Fibroblast of the aortic adventitia (primary cell): ENCODE data around the gene PLXNB2. TPM values are rescaled to one million over a fixed set of nuclear protein-coding genes. Genes with fewer than 3 reads are reported as not detected.

ENCODE experiments used
- DNase-seq: peaks from one replicate; pipeline ENCODE4 v3.0.0-alpha.2; 2010; ENCODE audit warnings: low read depth
- H3K4me3 ChIP-seq: 2 replicates; pipeline ENCODE4 v1.5.1; 2011; ENCODE audit warnings: low read depth, mild to moderate bottlenecking, control low read depth, low read length, moderate library complexity
- total RNA-seq: library from RNA; depleted of rRNA; stranded (reverse); fragments of >200 nt; gene quantifications from 2 replicates; pipeline ENCODE4 v1.2.3, GENCODE V29; 2012; ENCODE audit warnings: low replicate concordance
- TF ChIP-seq, protein P1 (sequence below): IDR thresholded peaks from 2 replicates; pipeline ENCODE4 v1.5.1; 2011; ENCODE audit warnings: mild to moderate bottlenecking, low read length, control low read depth, inconsistent platforms; ENCODE audit not compliant: insufficient read depth

PLXNB2 gene
- total RNA-seq, 1 donor = 130 TPM

DNA sequence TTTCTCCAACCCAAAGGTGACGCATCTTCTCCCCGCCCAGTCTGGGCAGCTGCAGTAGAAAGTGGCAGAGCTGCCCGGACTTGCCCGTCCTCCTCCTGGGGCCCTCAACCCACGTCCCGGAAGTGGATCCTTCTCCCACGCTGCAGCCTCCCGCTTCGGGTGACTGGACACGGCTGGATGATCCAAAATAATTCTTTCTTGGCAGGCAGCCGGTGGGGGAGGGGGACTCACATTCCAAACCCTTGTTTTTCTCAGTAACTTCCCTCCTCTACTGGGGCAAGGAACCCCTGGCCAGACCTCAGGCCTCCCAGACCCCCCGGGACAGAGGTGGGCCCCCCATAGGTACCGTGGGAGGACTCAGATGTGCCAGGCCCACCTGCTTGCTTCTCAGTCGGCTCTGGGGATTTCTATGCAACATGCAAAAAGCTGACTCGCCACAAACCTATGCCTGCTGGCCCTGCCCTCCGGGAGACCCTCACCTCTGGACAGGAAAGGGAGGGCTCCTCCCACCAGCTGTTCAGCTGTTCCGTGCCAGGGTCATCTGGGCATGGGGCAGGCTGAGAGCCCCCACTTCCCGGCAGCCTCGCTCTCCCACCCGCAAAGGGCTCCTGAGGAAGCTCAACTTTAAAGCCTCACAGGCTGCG is 1.4 kb downstream of the PLXNB2 start:
- peak; percentile 95 for DNase-seq
- peak overlapping the region; percentile 87 for H3K4me3 ChIP-seq
- TF ChIP-seq, protein P1, sequence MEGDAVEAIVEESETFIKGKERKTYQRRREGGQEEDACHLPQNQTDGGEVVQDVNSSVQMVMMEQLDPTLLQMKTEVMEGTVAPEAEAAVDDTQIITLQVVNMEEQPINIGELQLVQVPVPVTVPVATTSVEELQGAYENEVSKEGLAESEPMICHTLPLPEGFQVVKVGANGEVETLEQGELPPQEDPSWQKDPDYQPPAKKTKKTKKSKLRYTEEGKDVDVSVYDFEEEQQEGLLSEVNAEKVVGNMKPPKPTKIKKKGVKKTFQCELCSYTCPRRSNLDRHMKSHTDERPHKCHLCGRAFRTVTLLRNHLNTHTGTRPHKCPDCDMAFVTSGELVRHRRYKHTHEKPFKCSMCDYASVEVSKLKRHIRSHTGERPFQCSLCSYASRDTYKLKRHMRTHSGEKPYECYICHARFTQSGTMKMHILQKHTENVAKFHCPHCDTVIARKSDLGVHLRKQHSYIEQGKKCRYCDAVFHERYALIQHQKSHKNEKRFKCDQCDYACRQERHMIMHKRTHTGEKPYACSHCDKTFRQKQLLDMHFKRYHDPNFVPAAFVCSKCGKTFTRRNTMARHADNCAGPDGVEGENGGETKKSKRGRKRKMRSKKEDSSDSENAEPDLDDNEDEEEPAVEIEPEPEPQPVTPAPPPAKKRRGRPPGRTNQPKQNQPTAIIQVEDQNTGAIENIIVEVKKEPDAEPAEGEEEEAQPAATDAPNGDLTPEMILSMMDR = no peak

DNA sequence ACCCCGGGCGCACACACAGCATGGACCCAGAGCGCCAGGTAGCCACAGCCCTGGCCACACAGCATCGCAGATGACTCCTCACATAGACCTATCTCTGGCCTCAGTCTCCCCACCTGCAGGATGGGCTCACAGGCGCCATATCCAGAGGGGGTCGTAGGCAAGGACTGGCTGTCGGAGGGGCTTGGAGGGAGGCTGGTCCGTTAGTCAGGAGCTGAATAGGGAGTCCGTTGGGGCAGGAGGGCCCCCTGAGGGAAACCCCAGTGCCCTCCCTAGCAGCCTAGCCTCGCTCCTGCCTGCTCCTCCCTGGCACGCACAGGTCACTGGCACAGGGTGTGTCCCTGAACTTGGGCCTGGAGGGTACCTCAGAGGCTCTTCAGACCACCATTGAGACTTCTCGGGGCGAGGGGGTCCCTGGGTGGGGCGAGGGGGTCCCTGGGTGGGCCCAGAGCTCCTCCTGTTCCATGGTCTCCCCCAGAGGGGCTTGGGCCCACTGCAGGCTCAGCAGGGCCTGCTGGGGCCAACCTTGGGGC is 2.0 kb downstream of the PLXNB2 start:
- TF ChIP-seq, protein P1 = no peak
- peak overlapping the region; percentile 87 for H3K4me3 ChIP-seq
- DNase-seq = no peak

DNA sequence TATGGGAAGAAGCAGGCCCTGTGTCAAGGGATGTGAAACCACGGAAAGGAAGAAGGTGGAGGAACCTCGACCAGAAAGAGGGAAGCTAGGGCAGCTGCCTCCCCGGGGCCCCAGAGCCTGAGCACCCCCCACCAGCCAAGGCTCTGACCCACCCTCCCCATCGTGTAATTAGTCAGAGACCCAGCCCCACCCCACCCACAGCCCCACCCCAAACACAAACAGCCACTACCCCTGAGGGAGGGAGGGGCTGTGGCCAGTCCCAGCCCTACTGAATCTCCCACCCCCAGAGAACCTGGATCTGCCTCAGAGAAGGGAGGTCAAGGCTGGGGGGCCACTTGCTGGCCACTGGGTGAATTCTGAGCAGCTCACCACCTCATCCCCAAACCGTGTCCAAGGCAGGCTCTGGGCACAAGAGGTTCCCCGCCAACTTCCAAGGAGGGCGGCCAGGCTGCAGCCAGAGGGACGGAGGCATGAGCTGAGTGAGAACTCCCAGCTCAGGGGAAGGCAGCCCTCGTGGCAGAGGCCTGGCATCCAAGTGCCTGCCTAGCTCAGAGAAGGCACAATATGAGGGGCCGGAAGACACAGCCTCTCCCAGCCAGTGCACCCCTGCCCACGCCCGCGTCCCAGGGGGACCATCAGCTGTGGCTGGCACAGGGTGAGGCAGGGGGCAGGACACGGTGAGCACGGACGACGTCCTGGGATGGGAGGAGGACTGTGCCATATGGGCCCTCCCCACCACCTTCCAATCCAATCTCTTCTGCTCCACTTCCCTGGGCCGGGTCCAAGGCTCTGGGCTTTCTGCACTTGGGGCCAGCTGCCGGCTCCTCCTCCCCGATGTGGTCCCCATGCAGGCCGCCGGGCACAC is 2.7 kb downstream of the PLXNB2 start:
- DNase-seq = peak; percentile 60
- TF ChIP-seq, protein P1 = no peak
- peak overlapping the region; percentile 87 for H3K4me3 ChIP-seq

DNA sequence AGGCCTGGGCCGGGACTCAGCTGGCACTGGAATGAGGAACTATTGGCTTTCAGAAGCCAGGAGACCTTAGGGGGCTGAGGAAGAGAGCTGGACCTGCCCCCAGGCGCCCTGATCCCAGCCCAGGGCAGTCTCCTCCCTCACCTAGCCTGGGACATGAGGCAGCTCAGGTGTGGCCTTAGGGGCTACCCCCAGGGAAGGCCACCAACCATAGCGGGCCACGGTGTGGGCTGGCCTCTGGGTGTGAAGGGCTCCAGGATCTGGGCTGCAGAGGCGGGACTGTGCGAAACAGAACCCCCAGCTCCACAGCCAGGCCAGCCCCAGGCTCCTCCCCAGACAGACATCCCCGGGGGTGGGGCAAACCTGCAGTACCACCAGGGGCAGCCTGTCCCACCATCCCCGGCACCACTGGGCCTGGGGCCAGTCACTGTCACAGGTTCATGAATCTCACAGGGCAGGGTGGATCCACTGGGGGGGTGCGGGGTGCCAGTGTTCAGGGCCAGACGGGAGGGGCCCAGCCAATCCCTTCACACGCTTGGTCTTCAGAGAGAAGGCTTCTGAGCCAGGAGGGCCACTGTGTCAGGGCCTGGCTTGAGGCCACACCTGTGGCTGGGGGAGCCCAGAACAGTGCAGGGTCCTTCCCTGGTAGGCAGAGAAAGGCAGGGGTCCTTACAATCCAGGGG is 3.5 kb downstream of the PLXNB2 start:
- DNase-seq = no peak
- TF ChIP-seq, protein P1 = peak; percentile 3
- H3K4me3 ChIP-seq = peak overlapping the region; percentile 47

DNA sequence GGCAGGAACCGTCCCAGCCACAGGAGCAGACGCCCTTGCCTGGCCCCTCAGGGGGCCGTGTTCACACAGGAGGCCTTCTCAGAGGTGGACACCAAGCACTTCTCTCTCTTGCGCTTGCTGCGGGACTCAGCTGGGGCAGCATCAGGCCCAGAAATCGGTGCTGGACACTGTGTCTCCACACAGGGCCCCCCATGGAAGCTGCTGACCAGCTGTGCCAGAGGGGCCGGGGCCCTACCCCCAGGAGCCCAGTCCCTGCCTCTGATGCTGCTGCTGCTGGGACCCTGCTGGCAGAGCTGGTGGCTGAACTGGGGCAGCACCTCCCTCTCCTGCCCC is 4.0 kb downstream of the PLXNB2 start:
- TF ChIP-seq, protein P1 = no peak
- DNase-seq = no peak
- peak overlapping the region; percentile 13 for H3K4me3 ChIP-seq

DNA sequence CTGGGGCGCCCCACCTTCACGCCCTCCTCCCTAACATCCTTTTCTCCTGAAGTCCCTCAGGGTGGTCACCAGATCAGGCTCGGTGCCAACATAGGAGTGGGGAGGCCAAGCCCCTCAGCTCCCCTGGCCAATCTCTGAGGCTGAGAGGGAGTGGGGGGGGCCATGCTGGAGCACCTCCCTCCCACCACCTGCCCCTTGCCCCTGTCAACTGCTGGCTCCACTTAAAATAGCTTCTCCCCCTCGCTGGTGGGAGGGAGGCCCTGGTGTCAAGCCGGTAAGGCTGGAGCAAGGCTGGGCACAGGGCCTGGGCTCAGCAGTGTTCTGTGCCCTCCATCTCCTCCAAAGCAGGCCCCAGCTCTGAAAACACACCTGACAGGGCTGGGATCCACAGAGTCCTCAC is 4.9 kb downstream of the PLXNB2 start:
- TF ChIP-seq, protein P1 = no peak
- DNase-seq = no peak
- no peak overlapping the region for H3K4me3 ChIP-seq
